ENCODE data around the gene NLRP6.

NLRP6 gene

DNA sequence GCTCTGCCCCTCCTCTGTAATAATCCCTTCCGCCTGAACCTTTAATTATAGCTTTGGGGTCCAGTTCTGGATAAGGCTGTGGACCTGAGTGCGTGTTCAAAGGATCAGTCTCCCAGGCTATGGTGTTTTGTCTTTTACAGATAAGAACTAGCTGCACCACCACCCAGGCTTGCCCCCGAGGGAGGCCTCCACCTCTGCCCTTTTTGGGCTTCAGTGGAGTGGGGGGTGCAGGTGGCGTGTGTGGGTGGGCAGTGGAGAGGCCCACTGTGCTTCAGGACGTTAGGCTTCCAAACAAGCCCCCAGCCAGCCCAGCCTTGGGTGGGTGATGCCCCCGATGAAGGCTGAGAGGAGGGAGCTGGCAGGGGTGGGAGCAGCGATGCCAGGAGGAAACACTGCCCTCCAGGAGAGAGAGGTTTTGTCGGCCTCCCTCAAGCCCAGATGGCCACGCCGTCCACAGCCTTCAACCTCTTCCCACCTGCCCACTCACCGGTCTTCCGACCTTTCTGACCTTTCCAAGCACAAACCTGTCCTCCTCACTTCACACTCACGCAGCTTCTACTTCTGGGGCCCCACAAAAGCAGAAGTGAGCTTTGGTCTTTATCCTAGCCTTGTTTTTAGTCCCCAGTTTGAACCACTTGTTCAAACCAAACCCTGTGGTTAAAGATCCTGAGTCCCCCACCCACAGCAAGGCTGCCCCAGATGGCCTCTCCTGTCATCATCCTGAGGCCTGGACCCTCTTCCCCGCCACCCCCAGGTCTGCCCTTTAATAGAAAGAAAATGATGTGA is 21.1 kb upstream of the NLRP6 start:
- no peak for DNase-seq

DNA sequence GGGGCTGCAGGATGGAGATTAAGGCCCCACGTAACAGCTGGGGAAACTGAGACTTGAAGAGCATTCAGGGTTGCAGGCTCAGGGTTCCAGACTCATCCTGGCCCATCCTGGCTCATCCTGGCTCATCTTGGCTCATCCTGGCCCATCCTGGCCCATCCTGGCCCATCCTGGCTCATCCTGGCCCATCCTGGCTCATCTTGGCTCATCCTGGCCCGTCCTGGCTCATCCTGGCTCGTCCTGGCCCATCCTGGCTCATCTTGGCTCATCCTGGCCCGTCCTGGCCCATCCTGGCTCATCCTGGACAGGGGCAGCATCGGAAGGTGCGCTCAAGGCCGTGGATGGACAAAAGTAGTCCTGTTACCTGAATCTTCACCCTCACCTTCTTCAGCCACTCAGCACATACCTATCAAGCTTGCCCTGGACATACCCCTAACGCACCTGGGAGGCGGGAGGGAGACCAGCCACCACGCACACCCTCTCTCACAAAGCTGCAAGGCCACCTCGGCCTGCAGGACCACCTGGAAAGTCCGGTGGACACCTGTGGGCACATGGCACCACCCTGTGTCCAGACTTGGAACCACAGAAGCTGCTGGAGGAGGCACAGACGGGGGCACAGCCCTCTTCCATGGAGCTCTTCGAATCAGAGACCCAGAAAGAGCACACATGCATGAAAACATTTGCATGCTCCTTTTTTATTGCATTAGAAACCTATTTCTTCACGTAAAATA is 20.3 kb upstream of the NLRP6 start:
- no peak for DNase-seq

DNA sequence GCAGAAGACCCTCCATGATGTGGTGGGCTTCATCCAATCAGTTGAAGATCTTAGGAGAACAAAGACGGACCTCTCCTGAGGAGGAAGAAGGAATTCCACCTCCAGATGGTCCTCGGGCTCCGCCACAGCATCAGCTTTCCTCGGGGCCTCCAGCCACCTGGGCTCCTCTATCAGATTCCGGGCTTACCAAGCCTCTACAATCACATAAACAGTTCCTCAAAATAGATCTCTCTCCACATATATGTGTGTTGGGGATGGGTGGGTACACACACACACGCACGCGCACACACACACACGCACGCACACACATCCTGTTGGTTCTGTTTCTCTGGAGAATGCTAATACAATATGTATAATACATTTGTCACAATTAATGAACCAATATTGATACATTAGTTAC is 18.8 kb upstream of the NLRP6 start:
- no peak for DNase-seq

DNA sequence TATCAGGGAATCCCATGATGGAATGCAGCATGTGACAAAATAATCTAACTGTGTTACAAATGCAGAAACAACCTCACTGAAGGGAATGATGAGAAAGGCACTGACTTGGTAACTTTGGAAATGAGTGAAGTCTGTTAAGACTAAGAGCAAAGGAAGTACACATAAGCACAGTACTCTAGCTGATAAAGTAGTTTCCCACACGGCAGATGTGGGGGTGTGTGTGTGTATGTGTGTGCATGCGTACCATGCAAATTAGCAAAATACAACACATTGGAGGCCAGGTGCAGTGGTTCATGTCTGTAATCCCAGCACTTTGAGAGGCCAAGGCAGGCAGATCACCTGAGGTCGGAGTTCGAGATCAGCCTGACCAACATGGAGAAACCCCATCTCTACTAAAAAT is 16.6 kb upstream of the NLRP6 start:
- no peak for DNase-seq

DNA sequence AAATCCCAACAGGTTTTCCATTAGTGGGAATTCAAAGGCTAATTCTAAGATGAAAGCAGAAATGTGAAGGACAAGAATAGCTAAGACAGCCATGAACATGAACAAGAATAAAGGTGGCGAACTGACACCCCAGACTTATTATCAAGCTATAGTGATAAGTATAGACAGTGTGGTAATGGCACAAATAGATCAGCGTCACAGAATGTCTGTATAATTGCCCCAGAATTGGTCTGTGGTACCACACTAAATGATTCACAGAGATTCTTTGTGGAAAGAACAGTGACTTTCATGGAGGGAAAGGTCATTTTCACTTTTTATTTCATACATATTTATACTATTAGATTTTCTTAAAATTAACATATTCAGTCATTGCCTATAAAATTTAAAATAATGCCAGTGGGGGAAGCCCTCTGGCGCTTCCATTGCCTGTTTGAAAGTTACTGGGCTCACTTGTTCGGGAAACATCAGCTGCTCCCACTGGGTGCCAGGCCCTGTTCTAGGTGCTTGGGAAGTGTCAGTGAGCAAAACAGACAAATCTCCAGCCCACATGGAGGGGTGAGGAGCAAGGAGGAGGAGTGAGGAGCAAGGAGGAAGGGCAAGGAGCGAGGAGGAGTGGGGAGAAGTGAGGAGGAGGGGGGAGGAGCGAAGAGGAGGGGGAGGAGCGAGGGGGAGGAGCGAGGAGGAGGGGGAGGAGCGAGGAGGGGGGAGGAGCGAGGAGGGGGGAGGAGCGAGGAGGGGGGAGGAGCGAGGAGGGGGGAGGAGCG is 11.3 kb upstream of the NLRP6 start:
- no peak for DNase-seq

DNA sequence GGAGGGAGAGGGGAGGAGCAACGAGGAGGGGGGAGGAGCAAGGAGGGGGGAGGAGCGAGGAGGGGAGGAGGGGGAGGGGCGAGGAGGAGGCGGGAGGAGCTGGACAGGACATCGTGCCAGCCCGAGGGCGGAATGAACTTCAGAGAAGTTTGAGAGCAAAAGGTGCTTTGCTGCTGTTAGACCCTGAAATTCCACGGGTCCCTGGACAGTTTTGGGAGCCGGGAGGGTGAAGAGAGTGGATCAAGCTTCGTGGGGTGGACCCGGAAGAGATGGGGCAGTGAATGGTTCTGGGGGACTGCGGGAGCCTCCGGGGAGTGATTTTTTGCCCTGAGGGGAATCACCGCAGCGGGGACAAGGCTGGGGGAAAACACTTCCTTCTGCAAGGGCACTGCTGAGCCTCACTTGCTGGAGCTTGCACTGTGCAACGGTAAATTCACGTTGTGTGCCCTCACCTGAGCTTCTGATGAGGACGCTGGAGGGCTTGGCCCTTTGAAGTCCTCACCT is 10.7 kb upstream of the NLRP6 start:
- peak; percentile 69 for DNase-seq

DNA sequence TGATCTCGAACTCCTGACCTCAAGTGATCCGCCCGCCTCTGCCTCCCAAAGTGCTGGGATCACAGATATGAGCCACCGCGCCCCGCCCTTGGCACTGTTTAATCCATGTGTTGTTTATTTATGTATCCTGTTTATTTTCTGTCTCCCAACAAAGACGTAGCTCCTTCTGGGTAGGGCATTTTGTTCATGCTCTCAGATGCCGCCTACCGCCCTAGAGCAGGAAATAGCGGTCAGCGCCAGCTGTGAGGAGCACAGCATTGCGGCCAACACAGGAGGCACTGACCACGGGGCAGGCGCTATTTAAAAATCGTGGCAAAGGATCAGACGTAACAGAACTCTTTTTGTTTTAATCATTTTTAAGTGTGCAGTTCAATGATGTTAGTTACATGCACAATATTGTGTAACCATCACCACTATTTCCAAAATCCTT is 9.5 kb upstream of the NLRP6 start:
- DNase-seq, result peak; percentile 78

DNA sequence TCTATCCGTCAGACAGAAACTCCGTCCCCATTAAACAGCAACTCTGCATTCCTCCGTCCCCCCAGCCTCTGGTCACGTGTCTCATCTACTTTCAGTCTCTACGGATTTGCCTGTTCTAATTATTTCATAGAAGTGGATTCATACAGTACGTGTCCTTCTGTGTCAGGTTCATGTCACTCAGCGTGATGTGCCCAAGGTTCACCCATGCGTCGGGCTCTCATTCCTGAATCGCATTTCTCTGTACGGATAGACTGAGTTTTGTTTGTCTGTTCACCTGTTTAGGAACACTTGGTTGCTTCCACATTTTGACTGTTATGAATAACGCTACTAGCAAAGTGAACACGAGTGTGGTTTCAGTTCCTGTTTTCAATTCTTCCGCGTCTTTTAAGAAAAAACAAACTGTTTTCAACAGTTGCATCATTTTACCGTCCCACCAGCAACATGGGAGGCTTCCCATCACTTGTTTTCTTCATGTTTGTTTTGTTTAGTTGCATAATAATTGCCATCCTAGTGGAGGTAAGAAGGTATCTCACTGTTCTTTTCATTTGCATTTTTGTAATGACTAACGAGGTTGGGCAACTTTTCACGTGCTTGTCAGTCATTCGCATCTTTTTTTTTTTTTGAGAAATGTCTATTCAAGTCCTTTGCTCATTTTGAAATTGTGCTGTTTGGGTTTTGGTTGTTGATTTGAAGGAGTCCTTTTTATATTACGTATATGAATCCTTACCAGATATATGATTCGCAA is 8.9 kb upstream of the NLRP6 start:
- DNase-seq, result peak; percentile 68

DNA sequence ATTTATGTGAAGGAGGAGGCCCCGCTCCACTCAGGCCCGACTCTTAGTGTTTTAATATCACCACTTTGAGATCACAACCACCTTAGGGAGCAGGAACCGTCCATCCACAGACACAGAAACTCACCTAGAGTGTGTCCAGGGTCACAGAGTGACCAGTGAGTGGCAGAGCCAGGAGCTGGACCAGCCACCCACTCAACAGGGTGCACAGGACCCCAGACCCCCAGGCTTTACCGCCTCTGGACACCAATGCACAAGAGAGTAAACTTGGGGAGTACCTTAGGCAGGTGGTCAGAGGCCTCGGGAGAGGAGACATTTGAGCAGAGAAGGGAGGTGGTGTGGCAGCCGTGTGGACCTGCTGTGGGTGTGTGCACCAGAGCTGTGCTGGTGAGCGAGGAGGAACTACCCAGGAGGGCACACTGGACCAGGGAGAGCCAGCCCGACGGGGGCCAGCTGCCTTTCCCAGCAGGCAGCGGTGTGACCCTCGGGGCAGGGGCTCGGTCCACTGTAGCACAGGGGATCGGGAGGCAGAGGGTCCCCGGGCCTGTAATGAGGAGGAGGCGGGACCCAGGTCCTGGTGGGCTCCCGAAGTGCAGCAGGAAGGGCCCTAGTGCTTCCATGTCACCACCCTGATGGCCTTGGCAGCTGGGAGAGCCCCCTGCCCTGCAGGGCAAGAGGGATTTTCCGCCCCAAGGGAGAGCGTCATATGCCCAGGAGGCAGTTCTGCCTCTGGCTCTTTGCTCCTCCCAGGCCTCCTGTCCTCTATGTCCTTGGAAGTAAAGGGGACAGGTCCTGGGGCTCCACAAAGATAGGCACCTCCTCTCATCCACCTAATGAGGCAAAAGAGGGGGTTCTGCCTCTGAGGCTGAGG is 7.5 kb upstream of the NLRP6 start:
- no peak for DNase-seq

DNA sequence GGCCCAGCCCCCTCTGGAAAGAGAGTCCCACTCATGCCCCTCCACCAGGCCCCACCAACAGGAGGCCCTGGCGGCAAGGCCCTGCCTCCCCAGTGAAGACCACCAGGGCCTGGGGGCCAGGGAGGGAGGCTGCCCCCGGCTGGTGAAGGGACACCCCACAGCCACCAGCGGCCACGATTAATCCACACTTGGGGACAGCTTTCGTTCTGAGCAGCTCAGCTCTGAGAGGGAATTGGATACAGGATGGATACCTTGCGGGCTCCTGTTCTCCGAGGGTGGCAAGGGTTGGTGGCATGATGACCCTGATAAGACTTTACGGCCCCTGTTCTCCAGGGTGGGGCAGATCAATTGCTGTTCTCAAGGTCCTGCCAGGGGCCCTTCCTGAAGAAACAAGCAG is 6.9 kb upstream of the NLRP6 start:
- no peak for DNase-seq

DNA sequence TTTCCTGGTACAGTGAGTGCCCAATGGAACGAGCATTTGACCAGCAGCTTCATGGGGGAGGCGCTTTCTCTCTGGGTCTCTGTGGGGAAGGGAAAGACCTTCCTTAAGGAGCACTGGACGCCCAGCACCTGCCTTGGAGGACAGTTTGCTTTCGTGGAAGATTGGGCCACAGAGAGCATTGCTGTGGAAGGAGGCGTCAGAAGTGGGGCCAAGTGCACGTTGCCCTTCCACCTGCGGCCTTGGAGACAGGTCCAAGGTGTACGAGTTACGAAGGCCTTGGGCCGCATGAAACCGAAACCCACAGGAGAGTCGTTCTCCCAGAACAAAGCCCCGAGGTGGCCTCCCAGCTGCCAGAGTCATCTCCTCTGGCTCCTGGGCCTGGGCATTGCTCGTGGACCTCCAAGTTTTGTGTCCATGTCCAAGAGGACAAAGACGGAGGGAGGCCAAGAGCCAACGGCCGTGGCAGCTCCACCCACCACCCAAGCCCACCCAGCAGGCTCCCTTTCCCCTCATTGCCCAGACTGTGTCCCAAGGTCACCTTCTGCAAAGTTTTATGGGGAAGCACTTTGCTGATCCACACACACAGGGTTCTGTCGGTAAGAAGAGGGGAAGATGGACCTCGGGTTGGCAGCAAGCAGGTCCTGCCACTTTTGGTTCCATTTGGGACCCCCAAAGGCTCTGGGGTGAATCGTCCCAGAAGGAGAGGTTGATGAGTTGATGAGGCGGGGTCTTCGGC is 5.8 kb upstream of the NLRP6 start:
- DNase-seq, result peak; percentile 12

DNA sequence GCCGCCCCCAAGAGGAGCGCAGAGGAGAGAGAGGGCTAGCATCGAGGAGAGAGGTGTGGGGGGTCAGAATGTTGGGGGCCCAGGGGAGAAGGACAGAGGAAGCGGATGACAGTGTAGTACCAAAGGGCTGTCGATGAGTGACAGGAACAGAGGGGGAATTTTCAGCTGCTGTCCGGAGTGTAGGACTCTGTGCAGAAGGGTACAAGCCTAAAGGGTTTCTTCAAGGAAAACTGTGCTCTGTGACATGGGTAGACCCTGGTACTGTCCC is 5.3 kb upstream of the NLRP6 start:
- DNase-seq, result no peak

DNA sequence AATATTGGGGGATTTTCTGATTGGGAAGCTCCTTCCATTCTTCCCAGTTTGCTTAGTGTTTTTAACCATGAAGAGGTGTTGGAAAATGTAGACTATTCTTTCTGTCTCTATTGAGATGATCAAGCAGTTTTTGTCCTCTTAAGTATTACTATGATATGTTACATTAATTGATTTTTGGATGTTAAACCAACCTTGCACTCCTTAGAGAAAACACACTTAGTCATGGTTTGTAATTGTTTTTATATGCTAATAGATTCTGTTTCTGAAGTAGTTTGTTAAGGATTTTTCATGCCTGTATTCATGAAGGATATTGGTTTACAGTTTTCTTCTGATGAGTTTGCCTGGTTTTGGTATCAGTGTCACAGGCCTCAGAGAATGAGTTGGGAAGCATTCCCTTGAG is 2.0 kb upstream of the NLRP6 start:
- no peak for DNase-seq

- peak; percentile 17 for DNase-seq
Observed at GRCh38 chr11:279040-279965, 1.1 kb downstream of the NLRP6 start.

GRCh38 chr11:279966-280705 is 1.9 kb downstream of the NLRP6 start:
- DNase-seq, result peak; percentile 49

DNA sequence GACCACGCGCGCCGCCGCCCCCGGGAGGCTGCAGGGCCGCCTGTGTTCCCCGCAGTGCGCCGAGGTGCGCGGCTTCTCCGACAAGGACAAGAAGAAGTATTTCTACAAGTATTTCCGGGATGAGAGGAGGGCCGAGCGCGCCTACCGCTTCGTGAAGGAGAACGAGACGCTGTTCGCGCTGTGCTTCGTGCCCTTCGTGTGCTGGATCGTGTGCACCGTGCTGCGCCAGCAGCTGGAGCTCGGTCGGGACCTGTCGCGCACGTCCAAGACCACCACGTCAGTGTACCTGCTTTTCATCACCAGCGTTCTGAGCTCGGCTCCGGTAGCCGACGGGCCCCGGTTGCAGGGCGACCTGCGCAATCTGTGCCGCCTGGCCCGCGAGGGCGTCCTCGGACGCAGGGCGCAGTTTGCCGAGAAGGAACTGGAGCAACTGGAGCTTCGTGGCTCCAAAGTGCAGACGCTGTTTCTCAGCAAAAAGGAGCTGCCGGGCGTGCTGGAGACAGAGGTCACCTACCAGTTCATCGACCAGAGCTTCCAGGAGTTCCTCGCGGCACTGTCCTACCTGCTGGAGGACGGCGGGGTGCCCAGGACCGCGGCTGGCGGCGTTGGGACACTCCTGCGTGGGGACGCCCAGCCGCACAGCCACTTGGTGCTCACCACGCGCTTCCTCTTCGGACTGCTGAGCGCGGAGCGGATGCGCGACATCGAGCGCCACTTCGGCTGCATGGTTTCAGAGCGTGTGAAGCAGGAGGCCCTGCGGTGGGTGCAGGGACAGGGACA is 2.7 kb downstream of the NLRP6 start:
- peak; percentile 45 for DNase-seq

DNA sequence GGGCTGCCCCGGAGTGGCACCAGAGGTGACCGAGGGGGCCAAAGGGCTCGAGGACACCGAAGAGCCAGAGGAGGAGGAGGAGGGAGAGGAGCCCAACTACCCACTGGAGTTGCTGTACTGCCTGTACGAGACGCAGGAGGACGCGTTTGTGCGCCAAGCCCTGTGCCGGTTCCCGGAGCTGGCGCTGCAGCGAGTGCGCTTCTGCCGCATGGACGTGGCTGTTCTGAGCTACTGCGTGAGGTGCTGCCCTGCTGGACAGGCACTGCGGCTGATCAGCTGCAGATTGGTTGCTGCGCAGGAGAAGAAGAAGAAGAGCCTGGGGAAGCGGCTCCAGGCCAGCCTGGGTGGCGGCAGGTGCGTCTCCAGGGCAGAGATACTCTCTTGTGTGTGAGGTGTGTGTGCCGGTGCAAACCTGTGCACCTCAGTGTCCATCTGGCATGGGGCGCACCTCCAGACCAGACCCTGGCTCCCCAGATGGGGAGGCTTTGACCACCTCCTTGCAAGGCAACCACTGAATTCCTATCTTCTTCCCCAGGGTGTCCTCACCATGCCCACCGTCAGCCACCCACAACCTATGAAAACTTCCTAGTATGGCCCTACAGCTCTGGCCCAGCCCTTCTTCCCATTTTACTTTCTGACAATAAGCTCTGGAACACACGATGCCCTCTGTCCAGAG is 3.4 kb downstream of the NLRP6 start:
- DNase-seq, result no peak

DNA sequence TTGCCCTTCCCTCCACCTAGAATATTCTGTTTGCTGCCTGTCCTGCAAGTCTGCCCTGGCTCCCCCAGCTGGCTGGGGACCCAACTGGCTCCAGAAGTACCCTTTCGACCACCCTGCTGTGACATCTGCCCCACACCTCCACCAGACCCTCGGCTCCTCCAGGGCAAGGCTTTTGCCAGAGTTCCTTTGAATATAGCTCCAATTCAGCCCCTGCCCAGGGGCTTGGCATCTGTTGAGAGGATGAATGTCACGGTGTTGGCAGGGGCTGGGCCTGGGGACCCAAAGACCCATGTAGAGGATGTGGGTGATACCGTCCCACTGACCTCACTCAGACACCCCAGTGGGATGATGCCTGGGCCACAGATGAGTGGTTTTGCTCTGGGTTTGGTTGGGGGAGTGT is 4.0 kb downstream of the NLRP6 start:
- peak; percentile 12 for DNase-seq

Measured in CD4-positive, alpha-beta T cell treated with Interleukin-15 for 1 hour (primary cell).